T-helper 1 cell treated with Interleukin-12 subunit alpha and Interleukin-12 subunit beta and Interleukin-4 antibody, amounts not matched to agents 30 ng/mL and 1 ng/mL, for 36 hours (primary cell): ENCODE results near the gene RCL1. TPM values are rescaled to one million over a fixed set of nuclear protein-coding genes. Genes with fewer than 3 reads are reported as not detected.
"Not testable (repeated sequence)": the region's sequence is repeated elsewhere in the genome, so short reads cannot be mapped to it uniquely, and the experiment has no call there.

Source experiments
- intact Hi-C: fragments of 100-400 bp; cut with micrococcal nuclease; formaldehyde crosslinking; loops from one replicate; pipeline ENCODE4 v1.15.1; 2024
- total RNA-seq: library from RNA; stranded (reverse); gene quantifications from 2 replicates; pipeline ENCODE4 v1.2.3, GENCODE V29; 2022

The RCL1 gene, protein sequence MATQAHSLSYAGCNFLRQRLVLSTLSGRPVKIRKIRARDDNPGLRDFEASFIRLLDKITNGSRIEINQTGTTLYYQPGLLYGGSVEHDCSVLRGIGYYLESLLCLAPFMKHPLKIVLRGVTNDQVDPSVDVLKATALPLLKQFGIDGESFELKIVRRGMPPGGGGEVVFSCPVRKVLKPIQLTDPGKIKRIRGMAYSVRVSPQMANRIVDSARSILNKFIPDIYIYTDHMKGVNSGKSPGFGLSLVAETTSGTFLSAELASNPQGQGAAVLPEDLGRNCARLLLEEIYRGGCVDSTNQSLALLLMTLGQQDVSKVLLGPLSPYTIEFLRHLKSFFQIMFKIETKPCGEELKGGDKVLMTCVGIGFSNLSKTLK
- total RNA-seq, result 35.6 and 36.8 TPM in 2 replicates

GRCh38 chr9:4792572-4793458 is at the start of gene RCL1:
Gene RCL1, plus strand, starts transcription at chr9:4792944. Its CDS starts 148 bp downstream, at chr9:4793092.
- intact Hi-C loops, result loop anchor here (1.0 to 5.0 kb wide), 18 partner anchors 18 to 1889 kb away; partner anchors contain the start of genes CDC37L1, ERMP1, JAK2 and PLPP6

DNA sequence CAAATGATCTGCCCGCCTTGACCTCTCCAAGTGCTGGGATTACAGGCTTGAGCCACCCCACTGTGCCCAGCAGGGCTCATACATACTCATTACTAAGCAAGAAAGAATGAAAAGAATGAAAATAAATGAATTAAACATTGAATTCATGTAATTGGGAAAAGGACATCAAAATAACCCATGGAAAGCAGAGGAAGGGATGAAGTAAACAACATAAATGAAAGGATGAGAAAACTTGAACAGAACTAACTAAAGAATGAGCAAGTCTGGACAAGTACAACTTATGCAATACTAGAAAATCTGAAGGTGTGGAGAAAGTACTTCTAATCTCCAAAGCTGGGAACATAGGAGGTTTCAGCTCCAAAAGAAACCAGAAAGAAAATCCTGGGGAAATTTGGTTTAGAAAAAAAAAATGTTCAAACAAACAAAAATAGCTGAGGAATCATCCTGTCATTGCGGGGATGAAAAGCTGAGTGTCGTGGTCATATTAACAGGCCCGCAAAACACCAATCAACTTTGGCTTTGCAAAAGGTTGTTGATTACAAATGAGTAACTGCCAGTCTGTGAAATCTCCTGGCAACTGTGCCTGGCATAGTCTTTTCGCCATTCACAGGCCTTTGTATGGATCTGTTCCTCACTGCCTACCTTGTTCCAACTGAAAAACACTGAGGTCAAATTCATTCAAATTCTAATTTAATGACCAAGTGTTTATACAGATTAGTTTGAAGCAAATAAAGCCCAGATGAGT is 49.4 kb upstream of the RCL1 start:
- intact Hi-C loops, result loop anchor here (5.0 to 10.0 kb wide), 4 partner anchors 361 to 1099 kb away; partner anchors contain the start of gene PDCD1LG2

- intact Hi-C loops, result loop anchor here (10.0 kb wide), 1 partner anchor 432 kb away; no protein-coding TSS in a partner anchor
Observed at GRCh38 chr9:4746278-4747030, 46.3 kb upstream of the RCL1 start.

- intact Hi-C loops, result loop anchor here (10.0 kb wide), 1 partner anchor 434 kb away; no protein-coding TSS in a partner anchor
Observed at GRCh38 chr9:4748612-4749011, 44.1 kb upstream of the RCL1 start.

GRCh38 chr9:4750023-4750673 is 42.6 kb upstream of the RCL1 start:
- intact Hi-C loops, result loop anchor here (1.0 kb wide), 2 partner anchors 146 to 850 kb away; no protein-coding TSS in a partner anchor

GRCh38 chr9:4754530-4754929 is 38.2 kb upstream of the RCL1 start:
- intact Hi-C loops, result not testable (repeated sequence)

DNA sequence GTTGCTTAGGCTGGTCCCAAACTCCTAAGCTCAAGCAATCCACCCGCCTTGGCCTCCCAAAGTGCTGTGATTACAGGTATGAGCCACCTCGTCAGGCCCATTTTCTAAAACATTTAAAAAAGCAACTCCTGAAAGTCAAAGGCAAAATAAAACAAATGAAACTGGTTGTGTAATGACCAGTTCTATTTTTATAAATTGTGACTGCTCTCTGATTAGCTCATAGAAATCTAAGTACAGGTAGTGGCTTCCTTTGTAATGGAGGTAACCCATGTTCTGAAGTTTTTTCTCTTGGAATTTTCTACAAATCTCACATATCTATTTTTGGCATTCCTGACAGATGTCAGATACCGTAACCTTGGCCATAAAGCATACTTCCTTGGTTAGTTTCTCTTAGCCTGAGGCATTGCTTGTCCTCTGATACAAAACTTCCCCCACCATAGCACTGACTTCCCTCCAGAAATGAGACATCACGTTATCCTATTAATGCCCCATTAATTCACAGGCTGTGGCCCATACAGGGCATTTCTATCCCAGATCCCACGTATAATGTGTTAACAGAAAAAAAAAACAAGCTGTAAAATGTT is 37.6 kb upstream of the RCL1 start:
- intact Hi-C loops, result no loop called here

DNA sequence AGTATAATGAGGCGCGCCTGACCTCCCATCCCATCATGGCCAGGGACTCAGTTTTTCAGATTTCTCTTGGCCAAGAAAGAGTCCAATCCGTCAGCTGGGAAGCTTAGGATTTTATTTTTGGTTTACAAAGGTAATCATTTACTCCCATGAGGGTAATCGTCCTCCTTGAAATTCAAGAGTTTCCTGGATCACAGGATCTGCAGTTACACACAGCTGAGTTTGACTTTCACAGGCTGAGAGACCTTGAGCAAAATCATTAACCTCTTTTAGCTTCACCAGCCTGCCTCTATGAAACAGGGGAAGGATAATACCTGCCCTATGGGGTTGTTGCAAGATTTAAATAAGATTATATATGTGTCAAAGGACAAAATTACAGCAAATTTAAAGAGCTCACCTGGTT is 36.3 kb upstream of the RCL1 start:
- intact Hi-C loops, result no loop called here

GRCh38 chr9:4760122-4760521 is 32.6 kb upstream of the RCL1 start:
- intact Hi-C loops, result loop anchor here (5.0 kb wide), 3 partner anchors 82 to 502 kb away; no protein-coding TSS in a partner anchor

- intact Hi-C loops, result loop anchor here (1.0 to 5.0 kb wide), 10 partner anchors 21 to 828 kb away; partner anchors contain the start of genes AK3 and RCL1
Observed at GRCh38 chr9:4762108-4762885, 30.4 kb upstream of the RCL1 start.

- intact Hi-C loops, result loop anchor here (1.0 to 5.0 kb wide), 10 partner anchors 22 to 827 kb away; partner anchors contain the start of genes AK3 and RCL1
Observed at GRCh38 chr9:4762886-4763541, 29.7 kb upstream of the RCL1 start.

DNA sequence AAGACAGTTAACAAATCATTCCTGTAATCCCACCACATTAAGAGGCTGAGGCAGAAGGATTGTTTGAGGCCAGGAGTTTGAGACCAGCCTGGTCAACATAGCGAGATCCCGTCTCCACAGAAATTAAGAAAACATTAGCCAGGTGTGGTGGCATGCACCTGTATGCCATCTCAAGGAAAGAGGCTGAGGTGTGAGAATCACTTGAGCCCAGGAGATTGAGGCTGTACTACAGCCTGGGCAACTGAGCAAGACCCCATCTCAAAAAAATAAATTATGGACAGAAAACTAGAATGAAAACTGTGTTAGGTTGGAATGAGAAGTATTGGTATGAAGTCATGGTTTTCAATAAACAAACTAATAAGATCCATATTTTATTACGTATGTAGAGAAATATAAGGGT is 28.7 kb upstream of the RCL1 start:
- intact Hi-C loops, result loop anchor here (5.0 kb wide), 3 partner anchors 78 to 498 kb away; no protein-coding TSS in a partner anchor

DNA sequence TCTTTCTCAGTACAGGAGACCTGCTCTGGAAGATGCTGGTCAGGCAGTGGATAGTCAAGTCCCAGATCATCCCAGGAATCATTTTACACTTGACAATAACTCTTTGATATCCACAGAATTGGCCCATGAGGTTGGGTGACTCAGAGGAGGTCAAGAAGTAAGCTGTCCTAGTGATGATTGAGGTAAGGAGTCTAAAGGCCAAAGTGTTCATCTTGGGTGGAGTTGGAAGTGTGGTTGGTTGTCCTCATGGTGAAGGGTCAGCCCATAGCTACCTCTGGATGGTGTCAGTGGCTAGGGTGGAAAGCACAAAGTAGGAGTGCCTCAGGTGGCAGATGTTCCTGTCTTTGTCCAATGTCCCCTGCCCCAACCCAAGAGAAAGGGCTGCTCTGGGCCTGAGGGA is 24.1 kb upstream of the RCL1 start:
- intact Hi-C loops, result no loop called here

DNA sequence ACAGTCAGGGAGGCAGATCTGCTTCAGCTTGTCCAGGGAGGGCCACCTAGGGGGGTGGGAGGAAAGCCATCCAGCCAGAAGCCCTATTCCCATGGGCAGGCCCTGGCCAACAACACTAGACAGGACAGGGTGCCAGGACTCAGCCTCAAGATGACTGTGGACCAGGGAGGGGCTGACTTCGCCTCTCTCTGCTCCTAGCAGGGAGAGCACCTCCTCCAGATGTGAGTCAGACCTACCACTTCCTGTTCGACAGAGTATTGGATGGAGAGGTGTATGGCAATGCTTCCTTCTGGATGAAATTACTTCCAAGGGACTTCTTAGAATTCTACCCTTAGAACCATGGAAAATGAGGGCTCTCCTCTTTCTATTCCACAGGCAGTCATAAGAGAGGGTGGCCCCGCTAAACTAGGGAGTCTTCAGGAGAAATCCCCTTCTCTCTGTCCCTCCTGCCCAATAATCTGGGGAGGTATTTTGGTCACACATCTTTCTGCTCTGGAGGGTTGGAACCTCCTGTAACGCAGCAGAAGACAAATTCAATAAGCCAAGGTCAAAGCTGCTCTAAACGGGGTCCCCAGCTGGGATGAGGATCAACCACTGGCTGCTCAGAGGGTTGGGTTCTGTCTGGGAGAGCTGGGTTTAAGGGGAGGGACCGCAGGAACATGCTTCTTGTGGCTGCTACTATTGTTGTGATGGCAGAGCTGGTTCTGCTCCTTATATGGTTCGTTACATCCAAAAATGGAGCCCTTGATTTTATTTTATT is 23.2 kb upstream of the RCL1 start:
- intact Hi-C loops, result no loop called here

- intact Hi-C loops, result no loop called here
Observed at GRCh38 chr9:4771788-4772187, 21.0 kb upstream of the RCL1 start.

DNA sequence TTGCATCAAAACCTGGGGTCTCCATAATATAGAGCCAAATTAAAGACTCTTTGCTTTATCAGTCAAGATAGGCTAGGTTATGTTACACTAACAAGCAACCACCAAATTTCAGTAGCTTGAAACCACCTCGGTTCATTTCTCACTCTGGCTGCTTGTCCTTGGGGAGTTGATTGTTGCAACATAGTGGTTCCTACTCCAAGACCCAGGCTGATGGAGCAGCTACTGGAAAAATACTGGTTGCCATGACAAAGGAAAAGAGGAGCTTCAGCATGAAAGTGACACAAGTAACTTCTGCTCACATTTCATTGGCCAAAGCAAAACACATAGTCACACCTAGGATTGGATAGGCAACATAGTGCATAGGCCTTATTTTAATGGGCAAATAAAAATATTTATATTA is 18.5 kb upstream of the RCL1 start:
- intact Hi-C loops, result no loop called here

GRCh38 chr9:4774958-4775357 is 17.8 kb upstream of the RCL1 start:
- intact Hi-C loops, result not testable (repeated sequence)
